ENCODE measurements around the gene RNF121. TPM values are rescaled to one million over a fixed set of nuclear protein-coding genes. Genes with fewer than 3 reads are reported as not detected.
A peak's percentile ranks its signal among the peaks of the same experiment; 100 is the strongest.

Gene RNF121
- total RNA-seq, 1 experiment from 2014 or later: 47.2 TPM

DNA sequence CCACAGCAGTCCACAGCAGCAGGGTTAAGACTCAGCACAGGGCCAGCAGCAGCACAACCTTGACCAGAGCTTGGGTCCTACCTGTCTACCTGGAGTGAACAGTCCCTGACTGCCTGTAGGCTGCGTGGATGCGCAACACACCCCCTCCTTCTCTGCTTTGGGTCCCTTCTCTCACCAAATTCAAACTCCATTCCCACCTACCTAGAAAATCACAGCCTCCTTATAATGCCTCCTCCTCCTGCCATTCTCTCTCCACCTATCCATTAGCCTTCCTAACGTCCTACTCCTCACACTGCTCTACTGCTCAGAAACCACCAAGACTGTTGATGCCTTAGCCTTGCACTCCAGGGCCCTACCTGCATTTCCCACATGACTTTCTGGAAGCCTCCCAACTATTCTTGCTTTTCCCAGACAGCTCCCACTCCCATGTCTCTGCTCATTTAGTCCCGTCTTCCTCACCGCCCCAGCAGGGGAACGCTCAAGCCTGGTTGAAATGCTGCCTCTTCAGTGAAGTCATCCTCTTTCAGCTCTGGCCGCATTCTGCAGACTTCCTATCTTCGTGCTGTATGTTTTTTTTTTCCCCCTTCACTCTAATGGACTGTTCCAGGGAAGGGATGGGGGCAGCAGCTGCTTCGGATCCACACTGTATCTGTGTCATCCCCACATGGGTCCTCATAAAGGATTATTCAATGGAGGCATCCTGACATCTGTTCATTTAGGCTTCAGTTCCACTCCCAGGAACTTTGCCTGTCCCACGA, 73.2 kb downstream of the RNF121 start:
- in situ Hi-C loops (cut with HindIII; ENCODE audit: low sequenced_read_pairs): no loop called here
- DNase-seq (ENCODE audit: low spot score): no peak

DNA sequence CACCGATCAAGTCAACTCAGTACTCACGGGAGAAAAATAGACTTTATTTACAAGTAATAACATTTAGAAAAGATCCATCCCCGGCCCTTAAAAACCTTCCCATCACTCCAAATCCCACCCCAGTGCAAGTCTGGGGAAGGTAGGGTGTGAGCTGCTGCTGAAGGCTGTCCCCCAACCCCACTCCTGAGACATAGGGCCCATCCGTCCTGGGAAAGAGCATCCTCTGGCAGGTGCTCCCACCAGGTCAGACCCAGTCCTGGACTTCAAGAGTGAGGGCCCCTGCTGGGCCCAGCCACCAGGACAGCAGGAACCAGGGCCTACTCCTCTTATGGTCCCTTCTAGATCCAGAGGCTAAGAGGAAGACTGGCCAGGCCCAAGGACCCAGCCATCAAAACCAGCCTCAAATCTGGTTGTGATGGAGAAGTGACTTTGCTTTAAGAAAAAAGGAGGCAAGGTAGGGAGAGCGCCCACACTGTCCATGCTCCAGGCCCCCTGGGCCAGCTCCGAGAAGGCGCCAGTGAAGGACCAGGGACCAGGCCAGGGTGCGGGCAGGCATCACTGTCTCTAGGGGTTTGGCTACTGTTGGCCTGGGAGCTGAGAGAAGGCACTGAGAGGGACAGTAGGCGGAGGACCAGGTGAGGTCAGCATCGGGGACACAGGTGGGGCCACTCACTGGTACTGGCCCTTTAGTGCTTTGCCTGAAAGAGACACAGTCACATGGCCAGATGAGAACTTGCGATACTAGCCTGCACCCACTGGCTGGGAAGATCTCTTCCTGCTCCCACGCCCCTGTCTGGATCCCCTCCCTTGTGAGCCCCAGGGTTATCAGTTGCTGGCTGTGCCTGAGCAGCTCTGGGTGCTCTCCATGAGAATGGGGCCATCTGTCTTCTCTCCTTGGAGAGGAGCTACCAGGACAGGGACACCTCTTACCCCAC, 74.3 kb downstream of the RNF121 start:
- DNase-seq (ENCODE audit: low spot score): no peak
- in situ Hi-C loops (cut with HindIII; ENCODE audit: low sequenced_read_pairs): no loop called here

DNA sequence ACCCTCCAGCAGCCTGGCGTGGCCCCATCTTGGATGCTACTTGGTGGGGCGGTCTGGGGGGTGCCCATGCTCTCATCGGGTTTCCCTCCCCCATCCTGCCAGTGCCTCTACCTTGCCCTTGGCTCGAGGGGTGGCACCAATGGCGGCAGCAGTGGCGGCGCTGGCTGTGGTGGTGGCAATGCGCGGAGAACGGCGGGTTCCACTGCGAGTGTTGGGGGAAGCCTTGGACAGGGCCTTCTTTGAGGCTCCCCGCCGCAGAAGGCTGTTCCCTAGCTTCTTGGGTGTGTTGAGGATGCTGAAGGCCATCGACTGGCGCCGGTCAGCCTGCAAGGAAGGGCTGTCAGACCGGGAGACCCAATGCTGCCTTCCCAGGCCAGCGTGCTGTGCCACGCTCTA, 74.9 kb downstream of the RNF121 start:
- in situ Hi-C loops (cut with HindIII; ENCODE audit: low sequenced_read_pairs): no loop called here
- no peak for DNase-seq (ENCODE audit: low spot score)

DNA sequence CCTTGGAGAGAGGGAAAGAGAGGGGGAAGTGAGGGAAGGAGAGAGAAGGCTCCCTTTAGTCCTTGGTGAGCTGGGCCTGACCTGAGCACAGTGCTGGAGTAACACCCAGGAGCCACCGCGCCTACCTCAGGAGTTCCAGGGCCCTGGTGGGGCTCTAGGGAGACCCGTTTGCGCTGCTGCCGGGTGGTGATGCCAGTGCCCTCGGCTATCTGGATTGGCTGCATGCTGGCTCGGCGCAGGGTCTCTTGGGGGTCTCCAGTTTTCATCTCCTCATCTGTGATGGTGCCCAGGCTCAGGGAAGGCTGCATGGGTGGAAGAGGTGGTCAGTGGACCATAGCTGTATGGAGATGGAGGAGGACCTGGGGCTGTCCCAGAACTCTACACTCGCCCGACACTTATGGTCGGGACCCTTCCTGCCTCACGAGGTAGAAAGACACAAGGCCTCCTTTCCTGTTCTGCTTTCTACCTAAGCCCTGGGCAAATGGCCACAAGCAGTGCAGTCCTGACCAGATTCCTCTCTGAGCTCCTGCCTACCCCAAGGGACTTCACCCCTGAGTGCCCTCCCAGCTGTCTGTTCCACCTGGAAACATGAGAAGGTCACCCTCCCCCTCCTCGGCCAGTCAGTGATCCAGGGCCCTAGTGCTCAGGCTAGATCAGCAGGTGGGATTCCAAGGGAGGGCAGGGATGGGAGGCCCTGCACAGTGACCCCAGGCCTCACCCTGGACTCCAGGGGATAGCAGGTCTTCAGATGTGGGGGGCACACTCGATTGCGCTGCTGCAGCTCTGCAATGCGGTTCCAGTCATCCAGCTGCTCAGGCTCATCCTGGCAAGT, 75.9 kb downstream of the RNF121 start:
- in situ Hi-C loops (cut with HindIII; ENCODE audit: low sequenced_read_pairs): no loop called here
- DNase-seq (ENCODE audit: low spot score): no peak

DNA sequence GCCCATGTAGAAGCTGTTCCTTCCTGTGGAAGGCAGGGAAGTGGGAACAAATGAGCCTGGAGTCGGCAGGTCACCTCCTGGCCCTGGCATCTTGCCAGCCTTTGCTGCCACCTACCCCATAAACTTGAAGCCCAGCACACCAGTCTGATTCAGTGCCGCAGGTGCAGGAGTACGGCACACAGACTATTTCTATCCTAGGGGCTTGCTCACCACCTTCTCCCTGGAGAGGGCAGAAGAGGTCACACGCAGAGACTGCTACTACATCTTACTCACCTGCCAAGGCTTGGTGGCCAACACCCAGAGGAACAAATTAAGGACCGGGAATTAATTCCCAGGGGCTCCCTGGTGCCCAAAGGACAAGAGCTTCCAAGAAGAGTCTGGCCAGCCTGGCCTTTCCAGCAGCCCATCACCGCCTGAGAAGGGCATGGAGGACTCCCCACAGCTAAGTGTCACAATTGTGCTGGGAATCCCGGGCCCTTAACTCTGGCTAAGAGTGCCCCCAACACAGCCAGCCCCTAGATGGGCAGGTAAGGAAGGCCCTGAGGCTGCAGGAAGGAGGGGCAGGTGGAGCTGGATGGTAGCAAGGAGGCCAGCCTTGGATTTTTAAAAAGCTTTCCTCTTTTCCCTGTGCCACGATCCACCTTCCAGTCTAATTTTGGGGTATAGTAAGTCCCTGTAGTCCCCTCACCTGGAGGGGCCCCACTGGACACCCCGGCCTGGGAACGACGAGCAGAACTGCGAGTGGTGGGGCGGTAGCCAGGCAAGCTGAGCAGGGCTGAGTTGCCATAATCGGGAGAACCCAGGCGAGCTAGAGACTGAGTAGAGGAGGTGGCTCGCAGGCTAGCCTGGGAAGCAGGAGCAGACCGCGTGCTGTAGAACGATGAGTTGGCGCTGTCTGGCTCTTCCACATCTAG, 76.8 kb downstream of the RNF121 start:
- DNase-seq (ENCODE audit: low spot score): no peak
- in situ Hi-C loops (cut with HindIII; ENCODE audit: low sequenced_read_pairs): no loop called here

DNA sequence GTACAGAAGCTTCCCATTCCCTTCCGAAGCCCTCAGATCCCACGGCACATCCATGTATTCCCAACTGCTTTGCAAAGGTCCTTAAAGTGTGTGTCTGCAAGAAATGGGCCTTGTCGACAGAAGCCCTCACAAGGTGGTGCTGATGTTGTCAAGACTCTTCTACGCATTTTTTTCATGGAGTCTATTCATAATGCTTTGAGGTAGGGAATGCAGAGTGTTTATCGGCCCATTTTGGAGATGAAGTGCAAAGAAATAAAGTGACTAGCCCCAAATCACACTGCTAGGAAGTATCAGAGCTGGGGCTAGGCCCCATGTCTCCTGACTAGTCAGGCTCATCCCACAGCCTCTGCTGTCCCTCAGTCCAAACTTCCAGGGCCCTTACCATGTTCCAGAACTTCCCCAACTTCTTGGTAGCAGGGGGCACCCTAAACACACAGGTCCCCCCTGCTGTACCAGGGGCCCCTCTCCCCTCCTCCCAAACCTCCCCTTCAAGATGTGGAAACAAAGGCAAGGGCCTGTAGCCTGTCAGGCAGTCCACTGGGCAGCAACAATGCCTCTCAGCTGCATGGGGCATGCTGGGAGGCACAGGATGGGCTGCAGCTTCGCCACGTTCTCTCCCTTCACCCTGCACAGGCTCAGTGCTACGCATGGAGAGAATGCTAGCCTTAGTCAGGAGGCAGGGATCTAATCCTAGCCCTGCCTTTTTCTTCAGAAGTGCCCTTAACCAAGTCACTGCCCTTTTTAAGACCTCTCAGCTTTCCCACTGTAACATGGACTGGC, 77.7 kb downstream of the RNF121 start:
- in situ Hi-C loops (cut with HindIII; ENCODE audit: low sequenced_read_pairs): no loop called here

DNA sequence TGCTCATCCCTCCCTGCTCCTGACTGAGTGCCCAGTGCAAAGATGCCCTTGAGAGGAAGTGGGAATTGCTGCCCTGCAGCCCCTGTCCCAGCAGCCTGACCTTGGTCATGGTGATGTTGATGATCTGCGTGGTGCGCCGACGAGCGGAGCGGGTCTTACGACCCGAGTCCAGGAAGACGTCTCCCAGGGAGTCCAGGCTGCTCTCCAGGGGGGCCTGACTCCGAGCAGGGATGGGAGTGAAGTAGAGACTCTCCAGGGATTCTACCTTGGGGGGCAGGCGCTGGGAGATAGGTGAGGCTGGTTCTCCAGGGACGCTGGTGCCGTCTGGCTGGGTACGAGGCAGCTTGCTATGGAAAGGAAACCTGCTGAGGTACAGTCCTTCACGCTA, 78.2 kb downstream of the RNF121 start:
- DNase-seq (ENCODE audit: low spot score): no peak
- in situ Hi-C loops (cut with HindIII; ENCODE audit: low sequenced_read_pairs): no loop called here

More for the DNA sequence above, 77.7 kb downstream of the RNF121 start:
- no peak for DNase-seq (ENCODE audit: low spot score)

DNA sequence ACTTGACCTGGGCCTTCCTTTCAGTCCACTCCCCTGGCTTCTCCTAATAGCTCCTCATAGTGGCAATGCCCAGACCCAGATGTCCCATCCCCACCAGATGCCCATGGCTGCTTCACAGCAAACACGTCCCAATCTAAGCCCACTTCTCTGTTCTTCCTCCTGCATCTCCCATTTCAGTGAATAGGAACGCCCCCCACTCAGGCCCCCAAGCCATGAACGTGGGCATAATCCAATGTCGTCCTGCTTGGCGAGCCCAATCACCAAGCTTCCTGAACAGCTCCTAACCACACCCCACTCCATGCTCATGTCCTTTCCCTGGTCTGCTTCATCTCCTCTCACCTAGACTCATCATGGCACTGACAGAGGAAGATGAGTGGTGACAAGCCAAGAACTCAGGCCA, 78.7 kb downstream of the RNF121 start:
- no peak for DNase-seq (ENCODE audit: low spot score)
- in situ Hi-C loops (cut with HindIII; ENCODE audit: low sequenced_read_pairs): no loop called here

DNA sequence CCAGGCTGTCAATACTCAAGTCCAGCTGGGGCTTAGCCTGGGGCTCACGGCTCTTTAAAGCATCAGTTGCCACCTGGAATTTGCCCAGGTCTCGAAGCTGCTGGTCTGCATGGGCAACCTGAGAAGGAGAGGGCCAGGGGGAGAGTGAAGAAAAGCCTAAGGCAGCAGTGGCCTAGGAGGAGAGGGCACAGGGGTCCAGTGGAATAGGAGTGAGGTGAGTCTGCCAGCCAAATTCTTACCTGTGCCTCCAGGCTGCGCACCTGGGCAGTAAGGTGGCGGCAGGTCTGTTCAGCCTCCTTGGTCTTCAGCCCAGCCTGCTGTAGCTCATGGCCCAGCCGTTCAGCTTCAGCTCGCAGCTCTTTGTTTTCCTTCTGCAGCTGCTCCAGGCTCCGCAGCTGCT, 79.9 kb downstream of the RNF121 start:
- no peak for DNase-seq (ENCODE audit: low spot score)
- in situ Hi-C loops (cut with HindIII; ENCODE audit: low sequenced_read_pairs): no loop called here

DNA sequence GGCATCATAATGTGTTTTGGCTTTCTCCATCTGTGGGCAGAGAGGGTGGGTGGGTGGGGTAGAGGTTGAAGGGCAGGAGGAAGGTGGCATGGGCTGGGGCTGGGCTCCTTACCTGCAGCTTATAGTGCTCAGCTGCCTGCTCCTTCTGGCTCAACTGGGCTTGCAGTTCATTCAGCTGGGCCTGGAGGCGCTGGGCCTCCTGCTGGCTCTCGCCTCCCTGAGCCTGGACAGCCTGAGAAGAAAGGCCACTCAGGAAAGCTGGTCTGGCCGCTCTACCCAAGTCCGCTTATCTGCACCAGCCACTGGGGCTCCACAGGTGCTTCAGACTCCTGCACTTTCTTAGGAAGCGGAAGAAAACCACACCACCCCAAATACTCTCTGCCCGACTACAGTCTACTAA, 80.3 kb downstream of the RNF121 start:
- in situ Hi-C loops (cut with HindIII; ENCODE audit: low sequenced_read_pairs): no loop called here
- no peak for DNase-seq (ENCODE audit: low spot score)

DNA sequence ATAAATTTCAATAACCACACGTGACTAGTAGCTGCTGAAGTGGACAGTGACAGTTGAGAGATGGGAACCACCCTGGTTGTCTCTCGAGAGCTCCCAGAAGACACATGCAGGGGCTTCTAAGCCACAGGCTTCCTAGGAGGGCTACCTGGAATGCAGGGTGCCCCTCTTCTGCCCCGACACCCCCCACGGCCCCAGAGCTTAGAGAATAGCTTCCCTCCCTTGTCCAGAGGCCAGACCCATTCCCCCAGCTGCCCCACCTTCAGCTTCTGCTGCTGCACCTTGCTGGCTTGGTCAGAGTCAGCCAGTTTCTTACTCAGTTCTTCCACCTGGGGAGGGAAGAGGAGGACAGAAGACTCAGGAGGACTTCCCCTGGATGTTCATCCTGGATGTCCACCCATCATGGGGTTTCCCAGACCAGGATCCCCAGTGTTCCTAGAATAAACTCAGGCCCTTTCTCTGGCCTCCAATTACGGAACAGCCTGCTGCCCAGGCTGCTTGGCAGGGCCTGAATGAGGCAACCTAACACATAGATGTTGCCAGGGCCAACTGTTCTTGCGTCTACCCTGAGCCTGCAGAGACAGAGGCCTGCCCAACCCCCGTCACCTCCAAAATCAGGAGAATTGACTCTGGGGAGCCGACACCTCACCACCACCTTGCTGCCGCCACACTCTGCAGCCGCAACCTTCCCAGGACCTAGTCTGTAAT, 81.8 kb downstream of the RNF121 start:
- peak; percentile 74 for DNase-seq (ENCODE audit: low spot score)
- in situ Hi-C loops (cut with HindIII; ENCODE audit: low sequenced_read_pairs): no loop called here

DNA sequence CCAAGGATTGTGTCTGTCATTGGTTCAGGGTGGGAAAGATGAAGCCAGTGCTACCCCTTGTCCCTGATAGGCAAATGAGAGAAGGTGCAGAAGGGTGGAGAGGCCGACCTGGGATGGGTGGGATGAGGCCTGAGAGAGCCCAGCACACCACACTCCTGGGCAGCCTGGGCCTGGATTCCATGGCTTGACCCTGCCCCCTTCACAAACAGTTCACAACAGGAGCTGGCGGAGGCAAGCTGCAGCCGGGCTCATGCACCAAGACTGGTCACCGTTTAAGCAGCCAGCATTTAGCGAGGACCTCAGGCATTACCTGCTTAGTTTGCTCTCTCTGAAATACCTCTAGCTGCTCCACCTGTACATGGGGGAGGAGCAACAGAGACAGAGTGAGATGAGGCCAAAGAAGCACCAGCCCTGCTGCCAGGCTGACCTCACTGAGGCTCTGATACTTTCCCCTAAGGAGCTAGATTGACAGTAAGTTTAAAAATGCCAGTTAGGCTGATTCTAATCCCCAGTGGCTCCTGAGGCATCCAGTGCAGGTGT, 83.3 kb downstream of the RNF121 start:
- DNase-seq (ENCODE audit: low spot score): no peak
- in situ Hi-C loops (cut with HindIII; ENCODE audit: low sequenced_read_pairs): no loop called here

DNA sequence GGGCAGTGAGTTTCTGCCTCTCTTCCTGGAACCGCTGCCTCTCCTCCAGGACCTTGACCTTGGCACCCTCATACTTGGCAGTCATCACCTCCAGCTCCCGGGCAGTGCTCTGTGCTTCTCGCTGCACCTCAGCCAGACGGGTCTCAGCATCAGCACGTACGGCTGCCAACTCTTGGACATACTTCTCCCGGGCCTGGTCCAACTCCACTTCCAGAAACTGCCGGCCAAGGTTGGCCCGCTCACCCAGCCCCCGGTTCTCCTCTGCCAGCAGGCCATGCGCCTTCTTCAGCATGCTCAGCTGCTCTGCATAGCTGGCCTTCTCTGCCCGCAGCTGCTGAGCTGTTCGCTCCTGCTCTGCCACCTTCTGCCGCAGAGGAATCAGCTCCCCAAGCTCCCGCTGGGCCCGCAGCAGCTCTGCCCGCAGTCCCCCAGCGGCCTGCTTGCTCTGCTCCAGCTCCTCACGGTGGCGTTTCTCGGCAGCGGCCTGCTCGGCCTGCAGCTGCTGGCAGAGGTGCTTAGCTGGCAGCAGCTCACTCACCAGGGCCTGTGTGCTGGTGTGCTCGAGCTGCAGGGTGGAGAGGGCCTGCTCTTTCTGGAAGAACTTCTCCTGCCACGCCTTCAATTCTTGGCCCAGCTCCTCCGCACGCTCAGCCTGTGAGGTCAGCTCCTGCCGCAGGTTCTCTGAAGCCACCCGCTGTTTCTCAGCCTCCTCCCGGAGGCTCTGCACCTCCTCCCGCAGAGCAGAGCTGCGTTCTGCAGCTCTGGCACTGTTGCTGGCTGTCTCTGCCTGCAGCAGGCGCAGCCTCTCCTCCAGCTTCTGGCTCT, 84.3 kb downstream of the RNF121 start:
- in situ Hi-C loops (cut with HindIII; ENCODE audit: low sequenced_read_pairs): no loop called here
- peak; percentile 54 for DNase-seq (ENCODE audit: low spot score)

DNA sequence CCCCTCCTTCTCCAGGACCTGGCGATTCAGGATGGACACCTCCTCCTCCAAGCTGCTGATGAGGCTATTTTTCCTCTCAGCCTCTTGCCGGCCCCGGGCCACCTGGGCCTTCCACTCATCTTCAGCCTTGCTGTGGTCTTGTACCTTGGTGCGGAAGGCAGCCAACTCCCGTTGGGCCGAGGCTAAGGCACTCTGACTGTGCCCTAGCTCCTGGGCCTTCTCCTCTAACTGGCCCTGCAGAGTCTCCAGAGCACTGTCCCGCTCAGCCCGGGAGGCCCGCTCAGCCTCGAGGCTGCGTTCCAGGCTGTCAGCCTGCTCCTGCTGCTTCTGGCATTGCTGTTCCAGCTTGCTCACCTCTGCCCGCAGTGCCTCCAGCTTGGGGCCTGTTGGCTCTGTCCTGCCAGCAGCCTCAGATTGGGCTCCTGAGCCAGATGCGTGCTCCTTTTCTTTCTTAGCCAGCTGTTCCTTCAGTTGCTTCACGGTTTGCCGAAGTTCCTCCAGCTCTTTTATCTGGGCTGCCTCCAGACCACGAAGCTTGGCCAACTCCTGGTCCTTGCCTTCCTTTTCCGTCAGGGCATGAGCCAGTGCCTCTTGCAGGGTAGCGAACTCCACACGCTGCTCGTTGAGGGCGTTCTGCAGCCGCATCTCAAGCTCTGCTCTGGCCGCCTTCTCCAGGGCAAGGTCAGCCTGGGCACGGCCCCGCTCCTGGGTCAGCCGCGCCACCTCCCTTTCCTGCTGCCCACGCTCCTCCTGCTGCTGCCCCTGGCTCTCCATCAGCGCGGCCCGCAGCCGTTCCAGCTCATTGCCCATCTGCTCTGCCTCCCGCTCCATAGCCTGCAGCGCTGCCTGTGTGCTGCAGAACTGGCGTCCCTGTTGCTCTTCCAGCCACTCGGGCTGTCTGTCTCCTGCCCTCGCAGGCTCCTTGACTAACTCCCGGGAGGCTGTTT, 85.2 kb downstream of the RNF121 start:
- in situ Hi-C loops (cut with HindIII; ENCODE audit: low sequenced_read_pairs): no loop called here
- DNase-seq (ENCODE audit: low spot score): peak; percentile 67

DNA sequence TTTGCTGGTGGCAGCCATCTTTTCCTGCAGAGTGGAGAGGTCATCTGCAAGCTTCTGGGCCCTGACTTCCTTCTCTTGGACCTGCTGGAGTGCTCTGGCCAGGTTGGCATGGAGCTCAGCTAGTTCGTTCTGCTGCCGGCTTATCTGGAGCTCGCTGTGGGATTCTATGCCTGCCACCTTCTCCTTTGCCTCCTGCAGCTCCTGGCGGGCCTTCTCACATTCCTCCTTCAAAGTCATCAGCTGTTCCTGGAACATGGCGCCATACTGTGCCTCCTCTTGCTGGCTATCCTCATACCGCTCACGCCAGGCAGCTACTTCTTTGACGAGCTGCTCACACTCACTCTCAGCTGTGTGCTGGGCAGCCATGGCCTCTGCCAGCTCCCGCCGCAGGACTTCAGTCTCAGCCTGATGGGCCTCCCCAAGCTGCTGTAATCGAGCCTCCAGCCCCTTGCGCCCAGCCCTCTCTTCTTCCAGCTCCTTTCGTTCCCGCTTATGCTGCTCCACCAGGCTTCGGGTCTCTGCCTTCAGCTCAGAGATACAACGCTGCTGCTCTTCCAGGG, 86.0 kb downstream of the RNF121 start:
- DNase-seq (ENCODE audit: low spot score): peak; percentile 57

More for the DNA sequence above, 86.0 kb downstream of the RNF121 start:
- in situ Hi-C loops (cut with HindIII; ENCODE audit: low sequenced_read_pairs): no loop called here
